ENCODE data around the gene KCNK18.

Gene KCNK18

GRCh38 chr10:117197189-117197588 lies at the start of gene KCNK18:
Gene KCNK18, plus strand, starts transcription at chr10:117197489. Its CDS starts 0 bp downstream, at chr10:117197489.
- DNase-seq = no peak

DNA sequence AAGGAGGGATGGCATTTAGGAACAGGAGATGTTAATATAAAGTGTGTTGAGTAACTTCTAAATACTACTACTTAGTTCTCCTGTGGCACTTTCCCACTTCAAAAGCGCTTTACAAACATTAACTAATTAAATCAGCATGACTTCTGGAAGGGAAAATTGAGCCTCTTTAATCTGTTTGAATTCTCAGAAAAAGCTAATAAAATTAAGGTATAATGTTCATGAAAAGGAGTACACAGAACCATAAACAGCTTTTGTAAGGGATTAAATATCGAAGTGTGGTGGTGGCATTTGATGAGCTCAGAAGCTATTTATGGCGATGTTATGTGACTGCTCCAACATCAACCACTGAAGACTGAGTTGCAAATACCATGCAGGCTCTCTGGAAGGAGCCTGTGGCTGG lies 49.0 kb upstream of the KCNK18 start:
- no peak for DNase-seq

DNA sequence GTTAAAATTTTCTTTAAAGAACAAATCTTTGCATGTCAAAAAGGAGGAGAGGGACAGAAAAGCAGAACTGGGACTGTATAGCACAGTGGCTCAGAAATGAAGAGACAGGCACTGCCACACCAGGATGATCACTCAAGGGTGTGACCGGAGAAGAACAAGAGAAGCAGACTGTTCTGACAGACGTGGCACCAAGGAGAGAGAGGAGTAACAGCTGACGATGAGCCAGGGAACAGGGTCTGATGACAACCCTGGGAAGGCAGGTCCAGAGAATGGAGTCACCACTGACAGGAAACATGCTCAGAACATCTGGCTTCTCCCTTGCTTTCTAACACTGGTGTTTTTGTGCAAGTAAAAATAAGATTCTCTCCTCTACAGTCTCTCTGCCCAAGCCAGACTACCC lies 44.6 kb upstream of the KCNK18 start:
- no peak for DNase-seq

GRCh38 chr10:117158297-117158696 lies 39.0 kb upstream of the KCNK18 start:
- no peak for DNase-seq

DNA sequence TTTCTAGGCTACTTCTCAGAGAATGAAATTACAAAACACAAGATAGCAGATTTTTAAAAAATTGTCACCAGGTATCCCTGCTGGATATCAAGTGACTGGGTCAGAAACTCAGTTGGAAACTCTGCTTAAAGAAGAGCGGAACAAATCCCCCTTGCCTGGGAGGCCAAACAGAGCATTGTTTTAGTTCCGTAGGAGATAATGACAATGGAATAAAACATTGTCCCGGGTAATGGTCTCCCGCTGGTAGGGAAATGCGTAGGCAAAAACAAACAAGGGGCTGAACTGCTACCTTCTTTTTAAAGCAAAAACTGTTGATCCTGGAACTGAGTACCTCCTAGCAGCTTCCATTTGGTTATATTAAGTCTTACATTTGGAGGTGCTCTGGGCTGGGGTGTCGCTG lies 37.9 kb upstream of the KCNK18 start:
- no peak for DNase-seq

GRCh38 chr10:117160567-117160966 lies 36.7 kb upstream of the KCNK18 start:
- no peak for DNase-seq

- no peak for DNase-seq
Observed at GRCh38 chr10:117161386-117162033, 35.8 kb upstream of the KCNK18 start.

- no peak for DNase-seq
Observed at GRCh38 chr10:117162093-117163060, 34.9 kb upstream of the KCNK18 start.

DNA sequence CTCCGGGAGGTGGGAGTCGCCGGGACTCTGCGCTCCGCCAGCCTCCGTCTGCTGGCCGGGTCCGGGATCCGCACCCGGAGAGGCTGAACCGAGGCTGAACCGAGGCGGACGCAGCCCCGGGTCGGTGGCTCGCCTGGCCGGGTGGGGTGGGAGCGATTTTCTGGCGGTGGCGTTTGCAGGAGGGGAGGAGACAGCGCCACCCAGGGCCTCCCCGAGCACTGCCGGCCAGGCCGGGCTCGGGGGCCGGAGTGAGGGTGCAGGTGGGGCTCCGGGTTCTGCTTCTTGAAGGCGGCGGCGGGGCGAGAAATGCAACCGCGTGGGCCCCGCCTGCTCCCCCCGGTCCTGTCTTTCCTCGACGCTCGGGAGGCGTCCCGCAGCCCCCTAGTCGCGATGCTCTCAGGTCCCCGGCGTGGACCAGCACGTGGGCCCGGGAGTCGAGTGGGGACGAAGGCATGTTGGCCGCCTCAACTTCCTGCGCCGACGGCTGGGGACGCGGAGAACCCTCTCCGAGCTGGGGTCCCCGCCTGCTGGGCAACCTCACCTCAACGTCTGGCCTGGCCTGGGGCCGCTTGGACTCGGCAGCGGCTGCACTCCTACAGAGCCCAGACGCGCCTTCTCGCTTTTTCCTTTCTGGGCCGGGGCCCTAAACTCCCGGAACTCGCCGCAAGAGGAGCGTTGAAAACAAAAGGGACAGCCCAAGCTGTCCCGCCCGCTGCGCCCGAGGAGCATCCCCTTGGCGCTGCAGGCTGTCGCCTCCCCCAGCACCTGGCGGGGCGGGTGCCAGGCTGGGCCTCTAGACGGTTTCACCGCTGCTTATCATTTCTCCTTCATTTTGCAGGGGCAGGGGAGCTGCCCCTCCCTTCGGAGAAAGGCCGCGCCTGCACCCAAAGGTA lies 34.0 kb upstream of the KCNK18 start:
- no peak for DNase-seq

GRCh38 chr10:117163954-117164548 lies 33.2 kb upstream of the KCNK18 start:
- DNase-seq = no peak

- no peak for DNase-seq
Observed at GRCh38 chr10:117164592-117165537, 32.4 kb upstream of the KCNK18 start.

DNA sequence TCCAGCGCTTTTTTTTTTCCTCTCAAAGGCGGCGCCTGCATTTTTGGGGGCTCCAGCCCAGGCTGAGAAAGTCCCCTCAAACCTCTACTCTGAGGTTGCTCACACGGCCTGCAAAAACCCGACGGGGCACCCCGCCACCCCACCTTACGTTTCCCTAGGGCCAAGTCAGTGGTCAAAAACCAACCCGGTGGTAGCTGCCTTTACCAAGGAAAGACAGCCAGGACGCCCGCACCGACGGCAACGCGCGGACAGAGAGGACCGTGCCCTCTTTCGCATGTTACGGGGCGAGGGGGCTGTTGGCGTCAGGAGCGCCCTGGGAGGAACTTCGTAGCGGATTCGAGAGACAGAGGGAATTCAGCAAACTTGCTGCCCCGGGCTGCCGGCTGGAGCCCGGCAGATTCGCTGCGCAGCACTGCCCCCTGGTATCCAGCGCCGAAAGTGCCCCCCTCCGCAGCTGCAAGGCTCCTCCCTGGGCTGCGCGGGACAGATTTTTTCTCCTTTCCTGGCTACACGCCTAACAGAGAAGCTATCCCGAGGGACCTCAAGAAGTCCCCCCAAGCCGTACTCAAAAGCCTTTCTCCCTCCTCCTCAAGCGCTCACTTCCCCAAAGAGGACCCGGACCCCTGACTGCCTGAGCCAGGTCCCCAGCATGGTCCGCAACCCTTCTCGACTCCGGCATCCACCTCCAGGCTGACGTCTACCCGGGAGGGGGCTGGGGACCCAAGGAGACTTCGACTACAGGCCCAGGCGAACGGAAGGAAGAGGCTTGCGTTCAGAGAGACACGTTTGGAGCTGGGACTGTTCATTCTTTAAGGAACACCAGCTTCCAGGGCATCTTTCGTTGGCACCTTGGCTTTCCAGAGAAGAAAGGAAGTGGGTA lies 31.5 kb upstream of the KCNK18 start:
- DNase-seq = no peak

DNA sequence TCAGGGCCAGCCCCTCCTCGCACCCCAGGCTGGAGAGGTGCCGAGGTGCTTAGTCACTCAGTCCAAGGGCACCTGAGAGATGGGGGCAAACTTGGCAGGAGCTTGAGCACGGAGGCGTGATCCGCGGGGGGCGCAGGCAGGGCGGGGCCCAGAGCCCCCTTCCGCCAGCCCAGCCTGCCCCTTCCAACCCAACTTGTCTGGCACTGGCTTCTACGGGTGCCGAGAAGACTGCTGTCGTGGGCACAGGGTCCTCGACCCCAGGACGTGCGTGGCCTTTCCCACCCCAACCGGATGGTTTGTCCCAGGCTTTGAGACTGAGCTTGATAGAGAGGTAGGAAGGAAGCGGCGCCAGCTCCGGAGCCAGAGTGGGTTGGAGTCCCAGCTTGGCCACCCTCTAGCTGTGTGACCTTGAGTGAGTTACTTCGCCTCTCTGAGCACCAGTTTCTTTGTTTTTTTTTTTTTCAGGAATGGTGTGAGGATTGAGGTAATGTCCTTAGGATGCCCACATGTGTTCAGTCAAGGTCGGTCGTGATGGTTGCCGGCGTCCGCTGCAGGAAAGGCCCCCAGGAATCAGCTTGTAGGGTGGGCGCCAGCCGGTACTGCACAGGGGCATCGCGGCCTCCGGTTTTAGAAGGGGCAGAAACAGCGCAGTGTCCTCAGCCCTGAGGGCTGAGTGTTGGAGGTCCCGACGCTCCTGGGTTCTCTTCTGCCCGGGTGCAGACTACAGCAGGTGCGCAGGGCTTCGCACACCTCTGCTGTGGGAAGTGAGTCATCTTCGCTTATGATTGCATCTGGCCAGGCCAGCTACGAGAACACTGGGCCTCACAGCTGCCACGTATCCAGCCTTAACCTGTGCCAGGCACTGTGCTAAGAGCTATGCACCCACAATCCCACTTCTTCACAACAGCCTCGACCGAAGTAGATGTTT lies 30.6 kb upstream of the KCNK18 start:
- DNase-seq = no peak

DNA sequence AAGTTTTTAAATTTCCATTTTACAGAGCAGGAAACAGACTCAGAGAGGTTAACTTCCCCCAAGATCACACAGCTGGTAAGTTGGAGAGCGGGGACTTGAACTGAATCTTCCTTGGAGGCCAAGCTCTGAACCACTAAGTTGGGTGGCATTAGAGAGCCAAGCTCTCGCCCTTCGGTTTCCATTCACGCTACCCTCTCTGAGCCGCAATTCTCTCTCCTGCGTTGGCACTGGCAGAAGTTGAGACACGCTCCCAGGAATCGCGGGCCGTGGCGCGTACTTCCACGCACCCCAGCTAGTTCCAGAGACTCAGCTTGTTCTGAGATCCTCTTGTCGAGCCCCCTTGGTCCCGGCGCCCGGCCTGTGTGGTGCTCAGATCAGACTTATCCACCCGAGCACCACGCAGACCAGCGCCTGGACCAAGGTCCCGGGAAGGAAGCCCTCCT lies 29.9 kb upstream of the KCNK18 start:
- no peak for DNase-seq

DNA sequence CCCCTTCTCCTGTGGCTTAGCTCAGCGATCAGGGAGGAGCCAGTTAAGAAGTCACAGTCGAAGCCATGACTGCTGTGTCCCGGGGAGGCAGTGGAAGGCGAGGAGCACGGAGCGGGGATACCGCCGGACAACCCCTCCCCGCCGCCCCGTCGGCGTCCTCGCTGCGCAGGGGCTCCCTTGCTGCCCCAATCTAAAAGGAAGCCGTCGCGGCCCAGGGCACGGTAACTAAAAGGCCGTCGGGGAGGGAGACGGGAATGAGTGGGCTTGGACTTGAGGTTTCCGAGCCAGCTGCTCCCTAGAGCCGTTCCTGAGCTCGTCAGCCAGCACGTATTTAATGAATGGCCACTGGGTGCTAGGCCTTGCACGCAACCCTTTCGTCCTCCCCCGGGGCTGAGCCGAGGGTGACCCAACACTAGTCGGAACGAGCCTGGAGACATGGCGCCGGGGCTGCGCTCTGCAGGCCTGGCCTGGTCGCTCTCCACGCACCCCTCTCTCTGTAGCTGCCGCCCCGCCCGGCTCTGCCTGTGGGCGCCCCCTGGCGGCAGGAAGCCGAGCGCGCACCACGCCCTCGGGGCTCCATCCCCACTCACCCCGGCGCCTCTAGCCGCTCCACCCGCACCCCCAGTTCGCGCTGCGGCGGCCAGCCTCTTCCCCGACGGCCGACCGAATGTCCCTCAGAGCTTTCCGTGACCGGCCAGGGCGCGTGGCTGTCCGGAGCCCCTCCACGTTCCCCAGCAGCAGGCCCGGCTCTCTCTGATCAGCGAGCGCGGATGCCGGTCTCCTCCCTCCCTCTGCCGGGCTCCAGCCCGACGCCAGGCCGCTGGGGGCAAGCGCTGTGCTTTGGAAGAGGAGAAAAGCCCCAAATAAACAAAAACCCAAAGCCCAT lies 29.3 kb upstream of the KCNK18 start:
- DNase-seq = no peak

- no peak for DNase-seq
Observed at GRCh38 chr10:117168729-117169128, 28.6 kb upstream of the KCNK18 start.

DNA sequence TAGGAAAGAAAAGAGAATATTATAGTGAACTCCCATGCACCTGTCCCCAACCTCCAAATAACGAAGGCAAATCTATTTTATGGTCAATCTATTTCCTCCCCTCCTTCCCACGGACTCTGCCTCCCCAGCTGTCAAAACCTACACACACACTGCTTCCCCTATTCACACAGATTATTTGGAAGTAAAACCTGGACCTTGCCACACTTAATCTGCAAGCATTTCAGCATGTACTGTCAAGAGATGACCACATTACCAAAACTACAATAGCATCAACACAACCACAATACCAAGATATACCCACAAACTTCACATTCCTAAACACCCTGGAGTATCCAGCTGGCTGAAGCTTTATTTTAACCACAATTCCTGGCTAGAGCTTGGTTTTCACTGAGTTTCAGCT lies 27.8 kb upstream of the KCNK18 start:
- no peak for DNase-seq

DNA sequence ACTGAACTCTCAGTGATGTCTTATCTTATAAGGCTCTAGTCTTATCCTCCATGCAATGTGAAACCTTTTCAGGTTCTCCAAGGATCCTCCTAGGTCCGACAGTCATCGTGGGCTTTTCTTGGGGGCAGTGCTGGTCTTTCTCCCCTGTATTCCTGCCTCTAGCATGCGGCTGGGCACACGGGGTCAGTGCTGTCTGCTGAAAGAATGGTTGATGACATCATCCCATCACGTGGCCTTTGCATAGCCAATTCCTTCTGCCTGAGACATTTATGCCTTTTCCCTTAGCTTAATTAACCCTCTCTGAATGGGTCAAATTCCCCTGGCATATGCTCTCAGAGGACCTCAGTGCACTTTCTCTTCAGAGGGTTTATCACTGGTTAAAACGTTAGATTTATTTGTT lies 27.0 kb upstream of the KCNK18 start:
- DNase-seq = no peak

Measured in NCI-H2171 (cell line).